ENCODE data around the gene UCK1. TPM values are rescaled to one million over a fixed set of nuclear protein-coding genes. Genes with fewer than 3 reads are reported as not detected.

Gene UCK1
- total and polyA plus RNA-seq, 2 of the 8 experiments (the other 6 are each of a cell fraction or from before 2014, with no cell fraction given), result 35.1 to 42.0 TPM

DNA sequence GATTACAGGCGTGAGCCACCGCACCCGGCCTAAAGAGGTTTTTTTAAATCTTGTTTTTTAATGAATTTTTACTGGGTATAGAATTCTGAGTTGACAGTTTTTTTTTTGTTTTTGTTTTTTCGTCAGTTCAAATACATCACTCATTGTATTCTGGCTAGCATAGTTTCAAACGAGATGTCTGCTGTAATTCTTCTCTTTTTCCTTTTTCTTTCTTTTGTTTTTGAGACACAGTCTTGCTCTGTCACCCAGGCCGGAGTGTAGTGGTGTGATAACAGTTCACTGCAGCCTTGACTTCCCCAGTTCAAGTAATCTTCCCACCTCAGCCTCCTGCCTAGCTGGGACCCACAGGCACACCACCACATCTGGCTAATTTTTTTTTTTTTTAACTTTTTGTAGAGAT is 12.1 kb upstream of the UCK1 start:
- ChIA-PET POLR2A (ENCODE audit: partially characterized antibody) (interaction anchor here (1.3 kb wide), 1 partner anchor 11 kb away, joined by 3 read pairs; no protein-coding TSS in a partner anchor), CTCF (ENCODE audit: partially characterized antibody) (no interaction called here)
- H2BK12ac ChIP-seq (ENCODE audit: low read depth, low read length), result no peak overlapping the region
- no peak overlapping the region for H4K8ac ChIP-seq (ENCODE audit: extremely low read depth, insufficient read depth, low read length)
- H3K4me1 ChIP-seq (replicated peaks in 1 of 4; ENCODE audit: control insufficient read depth in 3 of 4, insufficient read depth in 4 of 4, low read length in 3 of 4), result peaks cover 0 to 4% (median 3%) of the 10 kb centered on the region in 4 experiments; a peak in 3 of 7 replicates
- peaks cover 3% of the 10 kb centered on the region; the same call in 1 of the 2 replicates for H3K23me2 ChIP-seq (ENCODE audit: low read depth, low read length)
- no peaks in the 10 kb centered on the region for H3K79me2 ChIP-seq (ENCODE audit: control insufficient read depth in 1 of 2, insufficient read depth in 2 of 2, low read length in 2 of 2)
- no peak overlapping the region for H3K4me3 ChIP-seq (ENCODE audit: extremely low read depth in 1 of 4, insufficient read depth in 2 of 4, low read depth in 3 of 4, low read length in 4 of 4)
- H4K5ac ChIP-seq (ENCODE audit: insufficient read length, low read depth, low read length), result no peak overlapping the region
- H3K79me1 ChIP-seq (ENCODE audit: low read depth, low read length), result no peaks in the 10 kb centered on the region
- no peak overlapping the region for H2AK5ac ChIP-seq (ENCODE audit: low read depth, low read length)
- no peak overlapping the region for H2BK20ac ChIP-seq (ENCODE audit: low read length)
- DNase-seq (ENCODE audit: low read depth in 1 of 2, low spot score in 2 of 2) (no peak), FAIRE-seq (no peak)
- H3K27me3 ChIP-seq (replicated peaks in 1 of 4; ENCODE audit: control insufficient read depth in 3 of 4, extremely low read depth in 1 of 4, insufficient read depth in 3 of 4, low read length in 3 of 4), result peaks cover 17 to 42% (median 33%) of the 10 kb centered on the region in 4 experiments
- H3K36me3 ChIP-seq (ENCODE audit: control insufficient read depth in 2 of 4, insufficient read depth in 4 of 4, low read length in 3 of 4), result no peaks in the 10 kb centered on the region
- no peak overlapping the region for H2BK15ac ChIP-seq (ENCODE audit: low read length)
- no peak overlapping the region for H2AFZ ChIP-seq (ENCODE audit: low read length)
- H3K9ac ChIP-seq (replicated peaks in 1 of 4; ENCODE audit: extremely low read depth in 1 of 4, low read depth in 3 of 4, low read length in 3 of 4), result no peak overlapping the region
- H3K56ac ChIP-seq (replicated peaks; ENCODE audit: insufficient read length, low read depth, low read length), result no peak overlapping the region
- H2BK5ac ChIP-seq (ENCODE audit: low read depth, low read length), result no peak overlapping the region
- no peak overlapping the region for H3K14ac ChIP-seq (ENCODE audit: insufficient read length)
- H4K91ac ChIP-seq (replicated peaks; ENCODE audit: insufficient read length, low read length), result no peak overlapping the region
- no peak overlapping the region for H3K18ac ChIP-seq (ENCODE audit: extremely low read depth, low read length)
- H3K9me3 ChIP-seq (ENCODE audit: insufficient read depth in 2 of 2, low read depth in 1 of 2, low read length in 1 of 2), result peaks cover 16 to 26% of the 10 kb centered on the region in 2 experiments
- H3K4ac ChIP-seq (replicated peaks; ENCODE audit: insufficient read length, low read depth, low read length), result no peak overlapping the region
- no peaks in the 10 kb centered on the region for H4K20me1 ChIP-seq (replicated peaks in 1 of 2; ENCODE audit: control insufficient read depth in 1 of 2, insufficient read depth in 2 of 2, low read length in 2 of 2)
- H3K23ac ChIP-seq (ENCODE audit: insufficient read length), result no peak overlapping the region
- no peak overlapping the region for H2BK120ac ChIP-seq (replicated peaks; ENCODE audit: low read depth, low read length)
- H3K27ac ChIP-seq (ENCODE audit: low read depth, low read length), result no peak overlapping the region
- H3K4me2 ChIP-seq (ENCODE audit: insufficient read depth in 1 of 2, low read depth in 2 of 2, low read length in 2 of 2), result no peak overlapping the region
- 92% methylated on average over 6 of the region's 6 CpGs; no CpG with 5 or more reads in 1 of the 2 experiments for WGBS, 2 experiments (ENCODE audit: extremely low coverage in 1 of 2, insufficient coverage in 1 of 2, insufficient read length in 1 of 2, insufficient replicate concordance in 2 of 2, low coverage in 1 of 2, low lambda C conversion rate in 2 of 2, missing lambda C conversion rate in 1 of 2)
- TF ChIP-seq SIRT6 (IDR thresholded peaks at IDR 0.05; ENCODE audit: low read length) (no peak), EP300 (IDR thresholded peaks at IDR 0.05; ENCODE audit: borderline replicate concordance in 1 of 2, low read depth in 2 of 2, low read length in 2 of 2) (no peak), SP4 (IDR thresholded peaks at IDR 0.05; ENCODE audit: low read length) (no peak), HDAC6 (IDR thresholded peaks at IDR 0.05; ENCODE audit: low read depth, low read length) (no peak), POLR2AphosphoS5 (IDR thresholded peaks at IDR 0.05; ENCODE audit: low read depth, low read length) (no peak), YY1 (IDR thresholded peaks at IDR 0.05; ENCODE audit: low read depth, low read length) (no peak), TAF7 (optimal IDR thresholded peaks at IDR 0.05; ENCODE audit: borderline replicate concordance, low read depth, low read length) (no peak), GTF2F1 (IDR thresholded peaks at IDR 0.05; ENCODE audit: borderline replicate concordance, low read depth, low read length) (no peak), CHD2 (IDR thresholded peaks at IDR 0.05; ENCODE audit: low read length) (no peak), SRF (IDR thresholded peaks at IDR 0.05; ENCODE audit: low read depth, low read length) (no peak), CBX8 (IDR thresholded peaks at IDR 0.05; ENCODE audit: borderline replicate concordance, low read depth, low read length) (no peak), KDM5A (IDR thresholded peaks at IDR 0.05; ENCODE audit: low read length) (no peak), JUND (IDR thresholded peaks at IDR 0.05; ENCODE audit: low read length) (no peak), SP2 (IDR thresholded peaks at IDR 0.05; ENCODE audit: low read length) (no peak)
- TF ChIP-seq, protein P1, sequence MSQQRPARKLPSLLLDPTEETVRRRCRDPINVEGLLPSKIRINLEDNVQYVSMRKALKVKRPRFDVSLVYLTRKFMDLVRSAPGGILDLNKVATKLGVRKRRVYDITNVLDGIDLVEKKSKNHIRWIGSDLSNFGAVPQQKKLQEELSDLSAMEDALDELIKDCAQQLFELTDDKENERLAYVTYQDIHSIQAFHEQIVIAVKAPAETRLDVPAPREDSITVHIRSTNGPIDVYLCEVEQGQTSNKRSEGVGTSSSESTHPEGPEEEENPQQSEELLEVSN (IDR thresholded peaks at IDR 0.05), result no peak

All from H1 (cell line).